HG03095 (cell line): Measurements from ENCODE around the gene FAM184A.
"Not testable (repeated sequence)": the region's sequence is repeated elsewhere in the genome, so short reads cannot be mapped to it uniquely, and the experiment has no call there.

ENCODE experiments used
- ATAC-seq: cut with Tn5 transposase; IDR thresholded peaks from one replicate; pipeline ENCODE4 v1.9.1; 2021; ENCODE audit warnings: moderate library complexity; ENCODE audit not compliant: unreplicated experiment

The FAM184A gene

DNA sequence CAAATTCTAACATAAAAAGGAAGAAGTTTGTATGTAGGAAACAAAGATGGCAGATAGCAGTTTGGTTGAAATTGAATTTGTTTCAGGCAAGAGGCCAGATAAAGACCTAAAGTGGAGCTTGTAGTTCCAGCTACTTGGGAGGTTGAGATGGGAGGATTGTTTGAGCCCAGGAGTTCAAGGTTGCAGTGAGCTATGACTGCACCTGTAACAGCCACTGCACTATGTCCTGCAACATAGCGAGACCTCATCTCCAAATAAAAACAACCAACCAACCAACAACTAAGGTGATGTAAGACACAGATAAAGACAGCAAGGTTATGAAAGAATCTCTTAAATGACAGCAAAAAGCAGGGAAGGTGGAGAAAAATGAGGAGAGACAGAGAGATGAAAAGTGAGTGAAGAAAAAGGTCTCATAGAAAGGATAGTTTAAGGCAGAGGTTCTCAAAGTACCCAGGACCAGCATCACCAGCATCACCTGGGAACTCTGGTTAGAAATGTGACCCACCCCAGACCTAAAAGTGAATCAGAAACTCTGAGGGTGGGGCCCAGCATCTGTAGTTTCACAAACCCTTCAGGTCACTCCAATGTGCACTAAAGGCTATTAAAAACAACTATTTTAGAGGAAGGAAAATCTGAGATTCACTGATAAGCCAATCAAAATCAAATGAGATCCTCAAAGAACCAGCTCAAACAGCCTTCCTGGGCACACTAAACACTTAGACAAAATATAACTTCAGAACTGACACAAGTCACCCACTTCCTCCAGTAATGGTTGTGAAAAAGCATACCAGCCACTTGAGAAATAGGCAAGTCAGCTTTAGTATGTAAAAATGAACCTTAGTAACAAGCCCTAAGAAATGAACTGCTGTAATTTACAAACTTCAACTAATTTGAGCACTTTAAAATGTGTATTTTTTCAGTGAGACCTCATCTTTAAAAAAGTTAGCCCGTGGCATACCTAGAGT is 57.6 kb downstream of the FAM184A start:
- no peak for ATAC-seq

DNA sequence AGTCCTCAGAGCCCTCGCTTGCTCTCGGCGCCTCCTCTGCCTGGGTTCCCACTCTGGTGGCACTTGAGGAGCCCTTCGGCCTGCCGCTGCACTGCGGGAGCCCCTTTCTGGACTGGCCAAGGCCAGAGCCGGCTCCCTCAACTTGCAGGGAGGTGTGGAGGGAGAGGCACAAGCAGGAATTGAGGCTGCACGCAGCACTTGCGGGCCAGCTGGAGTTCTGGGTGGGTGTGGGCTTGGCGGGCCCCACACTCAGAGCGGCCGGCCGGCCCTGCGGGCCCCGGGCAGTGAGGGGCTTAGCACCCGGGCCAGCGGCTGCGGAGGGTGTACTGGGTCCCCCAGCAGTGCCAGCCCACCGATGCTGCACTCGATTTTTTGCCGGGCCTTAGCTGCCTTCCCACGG is 63.3 kb downstream of the FAM184A start:
- not testable (repeated sequence) for ATAC-seq

DNA sequence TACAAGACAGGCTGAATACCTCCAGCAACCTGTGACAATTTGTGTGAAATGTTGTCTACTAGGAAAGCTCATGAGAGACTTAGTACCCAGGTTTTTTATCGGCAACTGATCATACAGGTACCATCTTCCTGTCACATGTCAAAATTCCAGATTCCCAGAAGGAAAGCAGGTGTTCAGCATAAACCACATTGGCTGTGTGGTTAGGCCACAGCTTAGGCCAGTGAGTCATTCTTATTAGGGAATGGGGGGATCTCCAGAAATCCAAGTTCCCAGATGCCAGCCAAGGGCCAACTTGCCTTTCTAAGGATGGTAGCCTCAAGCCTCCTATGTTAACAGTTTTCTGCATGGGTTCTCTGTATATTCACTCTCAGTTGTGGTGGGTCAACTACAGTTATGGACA is 65.9 kb downstream of the FAM184A start:
- no peak for ATAC-seq

DNA sequence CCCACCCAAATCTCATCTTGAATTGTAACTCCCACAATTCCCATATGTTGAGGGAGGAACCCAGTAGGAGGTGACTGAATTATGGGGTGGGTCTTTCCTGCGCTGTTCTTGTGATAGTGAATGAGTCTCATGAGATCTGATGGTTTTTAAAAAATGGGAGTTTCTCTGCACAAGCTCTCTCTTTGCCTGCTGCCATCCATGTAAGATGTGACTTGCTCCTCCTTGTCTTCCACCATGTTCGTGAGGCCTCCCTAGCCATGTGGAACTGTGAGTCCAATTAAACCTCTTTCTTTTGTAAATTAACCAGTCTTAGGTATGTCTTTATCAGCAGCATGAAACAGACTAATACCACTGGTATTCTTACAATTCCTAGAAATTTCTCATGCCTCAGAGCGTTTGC is 69.2 kb downstream of the FAM184A start:
- ATAC-seq: not testable (repeated sequence)

DNA sequence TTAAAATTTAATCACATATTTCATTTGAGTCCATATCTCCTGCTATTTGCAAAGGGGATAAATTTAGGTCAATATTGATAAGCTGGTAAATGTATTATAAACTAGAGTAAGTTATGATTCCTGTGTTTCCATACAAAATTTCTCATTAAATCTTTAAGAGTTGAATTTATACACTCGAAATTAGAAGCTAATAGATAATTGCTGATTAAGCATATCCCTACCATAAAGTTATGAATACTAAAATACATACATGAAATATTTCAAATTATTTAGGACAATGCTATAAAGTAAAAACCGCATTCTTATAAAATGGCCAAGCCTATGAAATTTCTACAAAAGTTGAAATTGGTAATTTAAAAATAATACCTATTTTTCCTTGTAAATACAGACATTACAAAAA is 71.5 kb downstream of the FAM184A start:
- ATAC-seq: no peak

DNA sequence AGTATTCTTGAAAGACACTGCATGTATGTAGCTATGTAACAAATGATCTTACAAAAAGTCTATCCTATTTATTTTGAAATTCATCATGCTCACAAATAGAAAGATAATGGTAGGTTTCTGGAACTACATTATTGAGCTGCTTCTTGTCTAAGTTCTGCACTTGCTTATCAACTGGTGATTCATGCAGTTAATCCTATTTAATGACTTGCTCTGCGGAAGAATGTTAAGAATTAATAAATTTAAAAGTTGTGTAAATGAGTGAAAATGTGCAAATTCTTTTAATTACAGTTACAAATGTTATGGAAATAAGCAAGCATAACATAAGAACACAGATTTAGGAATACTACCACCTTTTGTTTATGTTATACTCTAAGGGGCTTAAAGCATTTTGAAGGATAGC is 76.4 kb downstream of the FAM184A start:
- no peak for ATAC-seq

DNA sequence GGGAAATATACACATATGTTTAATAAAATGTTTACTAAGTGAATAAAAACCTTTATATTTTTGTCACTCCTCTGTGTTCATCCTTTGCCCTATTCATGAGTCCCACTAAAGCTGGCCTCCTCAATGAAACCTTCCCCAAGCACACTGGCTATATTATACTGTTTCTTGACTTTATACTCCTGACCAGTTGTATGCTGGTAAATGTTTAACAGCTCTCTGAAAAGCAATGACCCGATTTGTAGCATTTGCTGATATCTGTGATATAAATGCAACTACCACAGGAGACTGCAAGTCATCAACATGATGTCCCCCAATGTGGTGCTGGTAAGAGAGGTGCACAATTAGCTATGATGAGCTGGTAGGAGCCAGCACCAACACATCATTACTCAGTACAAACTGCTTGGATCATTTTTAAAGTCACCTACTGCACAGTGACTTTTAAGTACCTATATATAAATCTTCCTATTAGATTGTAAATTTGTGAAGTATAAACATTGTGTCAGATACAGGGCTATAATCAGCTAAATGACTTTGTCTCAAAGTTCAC is 78.9 kb downstream of the FAM184A start:
- ATAC-seq: no peak

DNA sequence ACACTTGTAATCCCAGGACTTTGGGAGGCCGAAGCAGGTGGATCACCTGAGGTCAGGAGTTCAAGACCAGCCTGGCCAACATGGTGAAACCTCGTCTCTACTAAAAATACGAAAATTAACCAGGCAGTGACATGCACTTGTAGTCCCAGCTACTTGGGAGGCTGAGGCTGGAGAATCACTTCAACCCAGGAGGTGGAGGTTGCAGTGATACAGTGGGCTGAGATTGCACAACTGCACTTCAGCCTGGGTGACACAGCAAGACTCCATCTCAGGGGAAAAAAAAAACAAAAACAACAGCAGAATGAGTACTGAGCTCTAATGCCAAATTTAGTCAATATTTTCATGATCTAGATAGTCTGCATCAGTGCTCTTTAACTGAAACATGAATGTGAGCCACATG is 81.0 kb downstream of the FAM184A start:
- not testable (repeated sequence) for ATAC-seq

DNA sequence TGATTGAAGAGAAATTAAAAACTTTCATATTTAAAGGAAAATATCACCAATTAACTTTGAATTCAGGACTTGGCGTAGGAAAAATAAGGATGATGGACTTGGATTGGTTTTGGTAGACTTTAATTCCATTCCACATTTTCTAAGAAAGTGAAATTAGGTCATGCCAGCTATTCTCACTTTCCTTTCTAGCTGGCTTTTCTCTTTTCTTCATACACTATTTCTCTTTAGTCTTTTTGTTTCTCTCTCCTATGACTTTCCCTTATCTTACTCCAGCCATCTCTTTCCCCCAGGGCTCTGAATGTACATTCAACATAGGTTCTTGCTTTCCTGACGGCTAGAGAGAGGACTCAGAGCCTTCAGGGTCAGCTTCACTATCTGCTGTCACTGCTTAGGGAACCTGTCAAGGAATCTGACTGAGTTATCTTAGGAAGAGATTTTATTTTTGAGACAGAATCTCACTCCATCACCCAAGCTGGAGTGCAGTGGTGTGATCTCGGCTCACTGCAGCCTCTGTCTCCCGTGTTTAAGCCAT is 82.1 kb downstream of the FAM184A start:
- ATAC-seq: no peak

DNA sequence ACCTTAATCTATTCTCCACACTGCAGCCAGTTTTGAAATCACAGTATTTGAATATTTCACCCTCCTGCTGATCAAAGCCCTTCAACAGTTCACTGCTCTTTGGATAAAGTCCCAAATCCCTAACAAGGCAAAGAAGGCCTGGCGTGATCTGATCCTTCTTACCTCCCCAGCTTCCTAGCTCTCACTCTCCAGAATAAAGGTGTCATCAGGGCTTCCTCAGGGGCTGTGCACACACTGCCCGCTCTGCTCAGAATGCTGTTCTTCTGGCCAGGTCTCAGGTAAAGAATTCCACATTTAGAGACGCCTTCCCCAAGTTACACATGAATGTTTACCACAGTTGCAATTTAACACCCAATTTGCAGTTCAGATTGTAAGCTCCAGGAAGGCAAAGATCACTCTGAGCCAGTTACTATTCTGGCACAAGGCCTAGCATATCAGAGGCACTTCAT is 84.6 kb downstream of the FAM184A start:
- no peak for ATAC-seq

DNA sequence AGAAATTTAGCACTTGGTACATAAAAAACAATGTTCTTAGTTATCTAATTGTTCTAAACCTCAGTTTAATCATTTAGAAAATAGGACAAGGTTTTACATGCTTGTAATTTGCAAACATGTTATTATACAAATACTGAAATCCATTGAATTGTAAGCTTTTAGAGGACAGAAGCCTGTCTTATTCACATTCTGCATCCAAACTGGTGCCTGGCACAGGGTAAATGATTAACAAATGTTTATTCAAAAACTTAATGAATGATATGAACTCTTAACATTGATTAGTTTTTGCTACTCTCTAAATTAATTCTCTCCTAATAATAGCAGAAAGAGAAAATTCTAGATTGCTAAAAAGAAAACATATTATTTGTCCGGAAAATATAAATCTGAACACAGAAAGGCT is 85.1 kb downstream of the FAM184A start:
- ATAC-seq: no peak

DNA sequence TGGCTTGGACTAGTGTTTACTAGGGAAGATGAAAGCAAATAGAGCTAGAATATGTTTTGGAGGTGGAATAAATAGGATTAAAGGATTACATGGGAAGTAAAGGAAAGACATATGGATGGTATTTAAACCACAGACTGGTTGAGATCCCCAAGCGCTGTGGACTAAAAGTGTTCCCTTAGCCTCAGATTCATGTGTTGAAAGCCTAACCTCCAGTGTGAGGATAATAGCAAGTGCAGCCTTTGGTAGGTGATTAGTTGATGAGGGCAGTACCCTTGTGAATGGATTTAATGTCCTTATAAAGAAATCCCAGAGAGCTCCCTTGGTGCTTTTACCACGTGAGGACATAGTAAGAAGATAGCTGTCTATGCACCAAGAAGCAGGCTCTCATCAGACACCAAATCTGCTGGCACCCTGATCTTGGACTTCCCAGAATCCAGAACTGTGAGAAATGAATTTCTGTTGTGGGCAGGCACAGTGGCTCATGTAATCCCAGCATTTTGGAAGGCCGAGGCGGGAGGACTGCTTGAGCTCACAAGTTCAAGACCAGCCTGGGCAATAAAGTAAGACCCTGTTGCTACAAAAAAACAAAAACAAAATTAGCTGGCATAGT is 86.2 kb downstream of the FAM184A start:
- ATAC-seq: no peak

DNA sequence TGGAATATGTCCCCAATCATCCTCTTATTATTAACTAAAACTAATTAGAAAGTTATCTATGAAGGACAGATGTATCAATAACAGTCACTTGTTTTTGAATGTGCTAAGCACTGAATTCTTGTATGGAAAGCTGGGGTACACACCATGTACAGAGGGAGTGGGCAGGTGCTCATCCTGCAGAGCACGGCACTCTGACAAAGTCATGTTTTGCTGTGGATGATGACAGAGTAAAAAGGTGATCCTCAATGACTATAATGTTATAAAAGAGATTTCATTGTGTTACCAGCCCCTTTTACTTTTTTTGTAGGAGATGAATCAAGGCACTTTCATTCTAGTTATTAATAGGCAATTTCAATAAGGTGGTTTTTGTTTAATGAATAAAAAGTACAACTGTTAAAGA is 92.2 kb downstream of the FAM184A start:
- ATAC-seq: no peak

DNA sequence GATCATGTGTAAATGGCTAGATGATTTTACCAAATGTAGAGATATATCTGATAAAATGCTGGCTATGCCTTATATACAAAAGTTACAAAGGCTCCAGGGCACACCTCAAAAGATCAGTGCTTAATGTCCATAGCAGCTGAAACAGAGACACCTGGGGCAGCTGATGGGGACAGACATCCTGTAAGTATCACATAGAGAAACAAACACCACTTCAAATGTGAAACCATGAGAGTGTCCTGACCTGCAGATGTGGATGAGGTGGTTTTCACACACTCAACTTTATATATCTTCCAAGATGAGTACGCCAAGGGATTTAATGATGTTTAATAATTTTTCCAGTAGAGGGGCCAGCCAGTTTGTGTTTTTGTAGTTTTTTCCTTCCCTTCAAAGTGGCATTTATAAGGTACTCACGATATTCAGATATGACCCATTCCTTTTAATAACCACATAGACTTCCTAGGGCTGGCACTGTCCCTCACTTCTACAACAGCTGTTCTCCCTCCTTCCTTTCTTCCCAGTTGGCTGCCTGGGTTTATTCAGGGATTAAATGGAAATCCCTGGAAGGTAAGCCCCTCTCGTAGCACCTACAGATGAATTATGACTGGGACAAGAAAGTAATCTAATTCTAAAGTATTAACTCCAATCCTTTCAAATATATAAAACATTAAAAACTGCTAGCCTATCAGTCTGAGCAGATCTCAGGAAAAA is 93.2 kb downstream of the FAM184A start:
- ATAC-seq: no peak

DNA sequence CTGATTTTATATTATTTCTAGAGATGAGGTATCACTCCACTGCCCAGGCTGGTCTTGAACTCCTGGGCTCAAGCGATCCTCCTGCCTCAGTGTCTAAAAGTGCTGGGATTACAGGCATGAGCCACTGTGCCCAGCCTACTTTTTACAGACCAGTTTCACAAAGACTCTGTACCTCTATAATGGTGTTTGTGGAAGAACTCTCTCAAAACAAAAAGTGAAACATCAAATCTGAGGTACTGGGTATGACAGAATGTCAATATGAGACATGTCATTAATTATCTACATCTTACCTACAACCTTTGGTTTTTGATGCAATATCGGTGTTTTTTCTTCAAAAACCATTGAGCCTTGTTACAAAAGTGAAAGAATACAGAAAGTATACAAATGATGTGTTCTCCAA is 94.1 kb downstream of the FAM184A start:
- no peak for ATAC-seq

DNA sequence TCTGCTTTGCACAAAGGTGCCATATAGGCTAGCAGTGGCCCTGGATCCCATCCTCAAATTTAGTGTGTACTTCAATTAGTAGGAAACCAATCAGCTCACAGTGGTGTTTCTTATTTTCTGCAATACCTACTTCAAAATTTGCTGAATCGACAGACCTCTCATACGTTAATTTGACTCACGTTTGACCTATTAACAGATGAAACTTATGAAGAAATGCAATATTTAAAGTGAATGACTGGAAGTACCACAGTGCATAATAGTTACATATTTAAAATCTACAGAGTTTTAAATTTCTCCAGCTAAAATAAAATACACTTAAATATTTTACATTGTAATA is 95.9 kb downstream of the FAM184A start:
- ATAC-seq: no peak

DNA sequence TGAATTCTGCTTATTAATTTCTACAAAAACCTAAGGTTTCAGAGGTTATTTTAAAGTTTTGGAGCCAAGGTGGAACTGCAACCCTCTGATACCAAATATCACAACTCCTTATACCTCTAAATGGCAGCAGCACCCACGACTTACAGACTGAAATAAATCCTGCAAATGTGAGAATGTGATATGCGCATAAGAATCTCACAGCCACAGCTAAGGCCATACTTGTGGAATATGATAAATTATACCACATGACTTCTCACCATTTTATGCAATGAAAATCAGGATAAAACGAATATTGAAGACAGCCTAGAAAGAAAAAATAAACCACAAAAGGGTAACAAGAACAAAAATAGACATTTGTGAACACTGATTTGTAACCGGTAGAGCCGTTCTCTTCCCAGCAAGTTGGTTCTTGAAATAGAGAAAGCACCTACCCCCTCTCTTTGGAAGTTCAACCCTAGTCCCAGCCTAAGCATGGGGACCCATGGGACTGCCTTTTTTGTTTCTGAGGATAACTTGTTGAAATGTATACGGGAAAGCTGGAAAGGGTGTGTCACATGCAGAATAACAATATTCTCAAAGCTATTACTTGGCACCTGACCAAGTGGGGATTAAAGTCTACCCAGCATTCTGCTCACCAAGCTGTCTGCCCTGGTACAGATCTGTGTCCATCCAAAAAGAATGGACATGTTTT is 96.4 kb downstream of the FAM184A start:
- ATAC-seq: no peak

DNA sequence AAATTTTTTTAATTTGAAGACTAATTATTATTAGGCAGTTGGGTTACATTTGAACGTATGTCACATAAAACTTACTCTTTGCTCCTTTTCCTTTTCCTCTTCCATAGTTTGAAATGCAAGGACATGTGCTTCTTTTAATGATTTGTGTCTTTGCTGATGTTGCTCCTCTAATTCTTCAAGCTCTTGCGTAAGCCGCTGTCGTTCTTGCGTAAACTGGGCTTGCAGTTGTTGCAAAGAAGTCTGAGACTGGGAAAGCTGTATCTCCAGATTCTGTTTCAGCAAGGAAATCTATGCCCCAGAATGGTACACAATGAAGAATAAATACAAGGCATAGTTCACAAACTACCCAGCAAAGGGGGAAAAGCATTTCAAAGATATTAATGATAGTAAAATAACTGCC is 98.4 kb downstream of the FAM184A start:
- no peak for ATAC-seq

DNA sequence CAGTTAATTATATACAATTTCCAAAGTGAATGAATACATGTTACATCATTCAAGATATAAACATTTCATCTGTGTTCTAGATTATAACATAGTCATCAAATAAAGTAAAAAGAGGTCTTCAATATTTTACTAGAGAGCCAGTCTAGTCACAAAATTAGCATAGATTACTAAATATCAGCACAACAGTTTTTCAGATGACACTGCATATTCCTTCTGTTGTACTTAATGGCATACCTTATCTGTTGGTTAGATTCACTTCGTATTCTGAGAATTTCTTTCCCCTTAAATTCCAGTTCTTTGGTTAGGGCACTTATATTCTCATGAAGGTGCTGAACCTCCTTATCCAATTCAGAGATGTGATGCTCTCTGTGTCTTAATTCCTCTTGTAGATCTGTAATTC is 103.7 kb downstream of the FAM184A start:
- no peak for ATAC-seq

DNA sequence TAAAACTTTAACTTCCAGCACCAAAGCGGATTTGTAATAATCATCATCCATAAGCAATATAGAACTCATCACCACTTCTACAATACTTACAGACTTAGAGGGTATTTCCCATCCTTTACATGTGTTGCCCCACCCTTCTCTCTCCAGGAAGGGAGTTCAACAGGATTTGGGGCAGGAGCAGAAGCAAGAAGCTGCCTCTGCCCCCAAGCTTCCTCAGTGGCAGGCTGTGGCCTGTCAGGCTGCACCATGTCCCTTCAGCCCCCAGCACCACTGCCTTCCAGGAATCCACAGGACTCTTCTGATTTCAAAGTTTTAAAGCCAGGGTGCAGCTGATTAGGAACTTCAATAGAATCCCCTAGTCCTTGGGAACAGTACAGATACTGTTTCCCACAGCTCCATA is 106.8 kb downstream of the FAM184A start:
- no peak for ATAC-seq

DNA sequence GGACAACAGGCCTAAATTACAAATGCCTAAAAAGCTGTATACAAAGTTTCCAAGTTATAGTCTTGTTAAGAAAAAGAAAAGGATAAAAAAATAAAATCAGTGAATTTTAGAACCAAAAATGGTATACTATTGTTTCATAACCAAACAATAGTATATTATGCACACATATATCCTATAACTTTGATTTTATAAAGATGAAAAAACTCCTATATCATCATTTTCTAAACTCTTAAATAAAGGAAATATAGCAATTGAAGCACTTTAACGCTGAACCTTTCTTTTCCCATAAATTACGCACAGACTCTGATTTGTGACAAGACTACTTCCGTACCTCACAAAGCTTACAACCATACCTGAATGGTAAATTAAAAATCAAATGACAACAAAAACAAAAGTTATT is 107.6 kb downstream of the FAM184A start:
- ATAC-seq: no peak
